Suprapubic skin (tissue), 4 donors: Measurements from ENCODE around the gene TANGO2.

Experiments
- POLR2A ChIP-seq, 2 donors: fragments of 450-650 bp; IDR thresholded peaks; one replicate each; pipeline ENCODE4 v1.6.1; 2017; ENCODE audit warnings: antibody characterized with exemption in 2 of 2, mild to moderate bottlenecking in 2 of 2, moderate library complexity in 2 of 2
- POLR2AphosphoS5 ChIP-seq, 3 donors: sonication (generic); formaldehyde crosslinking; IDR thresholded peaks; one replicate each; pipeline ENCODE4 v1.6.1; 2017; ENCODE audit warnings: antibody characterized with exemption in 3 of 3
- TF ChIP-seq, protein P1 (sequence below), 2 donors: fragments of 200-600 bp in 1 of 2; fragments of 450-650 bp in 1 of 2; sonication (generic) in 1 of 2; IDR thresholded peaks; one replicate each; pipeline ENCODE4 v1.5.1; 2016 to 2019; ENCODE audit warnings: antibody characterized with exemption in 2 of 2, mild to moderate bottlenecking in 1 of 2, moderate library complexity in 1 of 2

DNA sequence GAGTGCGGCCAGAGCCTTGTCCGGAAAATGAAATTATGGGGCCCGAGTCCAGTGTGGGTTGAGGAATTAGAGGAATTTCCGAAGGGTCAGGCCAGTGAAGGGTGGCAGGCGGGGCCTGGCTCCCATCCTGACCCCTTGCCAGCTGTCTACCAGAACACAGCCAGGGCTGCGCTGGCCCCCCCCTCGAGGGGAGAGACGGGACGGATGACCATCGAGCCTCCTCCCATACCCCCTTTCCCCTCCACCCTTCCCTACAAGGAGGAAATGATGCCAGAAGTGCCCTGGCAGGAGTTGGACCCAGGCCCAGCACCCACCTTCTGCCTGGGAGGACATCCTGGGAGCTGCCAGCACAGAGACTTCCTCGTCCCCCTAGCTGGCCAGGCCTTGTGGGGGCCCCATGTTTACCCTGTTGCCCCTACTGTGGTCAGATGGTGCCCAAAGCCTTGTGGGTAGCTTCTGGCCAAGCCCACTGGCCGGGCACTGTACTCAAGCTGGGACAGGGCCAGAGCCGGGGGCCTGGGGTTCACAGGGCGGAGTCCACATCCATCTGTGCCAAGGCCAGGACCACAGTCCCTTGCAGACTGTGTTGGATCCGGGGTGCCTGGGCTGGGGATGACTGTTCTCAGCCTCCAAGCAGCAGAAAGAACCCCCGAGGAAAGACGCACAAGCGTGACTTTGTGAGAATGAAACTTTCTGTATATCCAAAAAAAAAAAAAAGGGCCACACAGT, 25.1 kb upstream of the TANGO2 start:
- TF ChIP-seq POLR2AphosphoS5 (IDR thresholded peaks at IDR 0.05) = no peak
- TF ChIP-seq, protein P1, sequence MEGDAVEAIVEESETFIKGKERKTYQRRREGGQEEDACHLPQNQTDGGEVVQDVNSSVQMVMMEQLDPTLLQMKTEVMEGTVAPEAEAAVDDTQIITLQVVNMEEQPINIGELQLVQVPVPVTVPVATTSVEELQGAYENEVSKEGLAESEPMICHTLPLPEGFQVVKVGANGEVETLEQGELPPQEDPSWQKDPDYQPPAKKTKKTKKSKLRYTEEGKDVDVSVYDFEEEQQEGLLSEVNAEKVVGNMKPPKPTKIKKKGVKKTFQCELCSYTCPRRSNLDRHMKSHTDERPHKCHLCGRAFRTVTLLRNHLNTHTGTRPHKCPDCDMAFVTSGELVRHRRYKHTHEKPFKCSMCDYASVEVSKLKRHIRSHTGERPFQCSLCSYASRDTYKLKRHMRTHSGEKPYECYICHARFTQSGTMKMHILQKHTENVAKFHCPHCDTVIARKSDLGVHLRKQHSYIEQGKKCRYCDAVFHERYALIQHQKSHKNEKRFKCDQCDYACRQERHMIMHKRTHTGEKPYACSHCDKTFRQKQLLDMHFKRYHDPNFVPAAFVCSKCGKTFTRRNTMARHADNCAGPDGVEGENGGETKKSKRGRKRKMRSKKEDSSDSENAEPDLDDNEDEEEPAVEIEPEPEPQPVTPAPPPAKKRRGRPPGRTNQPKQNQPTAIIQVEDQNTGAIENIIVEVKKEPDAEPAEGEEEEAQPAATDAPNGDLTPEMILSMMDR (IDR thresholded peaks at IDR 0.05) = no peak
- TF ChIP-seq POLR2A (IDR thresholded peaks at IDR 0.05) = no peak
